ENCODE data around the gene MCC.

The MCC gene

GRCh38 chr5:113508756-113509155 lies 20.5 kb upstream of the MCC start:
- TF ChIP-seq CTCF (IDR thresholded peaks at IDR 0.05) = no peak

- TF ChIP-seq CTCF (IDR thresholded peaks at IDR 0.05) = no peak
These were observed 19.3 kb upstream of the MCC start for GRCh38 chr5:113507601-113508000.

GRCh38 chr5:113505181-113505580 lies 16.9 kb upstream of the MCC start:
- no peak for TF ChIP-seq CTCF (IDR thresholded peaks at IDR 0.05)

GRCh38 chr5:113503146-113503545 lies 14.9 kb upstream of the MCC start:
- TF ChIP-seq CTCF (IDR thresholded peaks at IDR 0.05) = no peak

- TF ChIP-seq CTCF (IDR thresholded peaks at IDR 0.05) = no peak
These were observed 13.8 kb upstream of the MCC start for GRCh38 chr5:113502073-113502472.

GRCh38 chr5:113495422-113495841 lies 7.2 kb upstream of the MCC start:
- no peak for TF ChIP-seq CTCF (IDR thresholded peaks at IDR 0.05)

GRCh38 chr5:113493446-113493845 lies 5.2 kb upstream of the MCC start:
- no peak for TF ChIP-seq CTCF (IDR thresholded peaks at IDR 0.05)

- no peak for TF ChIP-seq CTCF (IDR thresholded peaks at IDR 0.05)
These were observed 2.8 kb upstream of the MCC start for GRCh38 chr5:113491022-113491421.
